DMS53 (cell line): ENCODE measurements around the gene CABLES2.

Source experiments
- DNase-seq: peaks from one replicate; lab custom pipeline; 2025; lab: John Stamatoyannopoulos, UW

The CABLES2 gene

DNA sequence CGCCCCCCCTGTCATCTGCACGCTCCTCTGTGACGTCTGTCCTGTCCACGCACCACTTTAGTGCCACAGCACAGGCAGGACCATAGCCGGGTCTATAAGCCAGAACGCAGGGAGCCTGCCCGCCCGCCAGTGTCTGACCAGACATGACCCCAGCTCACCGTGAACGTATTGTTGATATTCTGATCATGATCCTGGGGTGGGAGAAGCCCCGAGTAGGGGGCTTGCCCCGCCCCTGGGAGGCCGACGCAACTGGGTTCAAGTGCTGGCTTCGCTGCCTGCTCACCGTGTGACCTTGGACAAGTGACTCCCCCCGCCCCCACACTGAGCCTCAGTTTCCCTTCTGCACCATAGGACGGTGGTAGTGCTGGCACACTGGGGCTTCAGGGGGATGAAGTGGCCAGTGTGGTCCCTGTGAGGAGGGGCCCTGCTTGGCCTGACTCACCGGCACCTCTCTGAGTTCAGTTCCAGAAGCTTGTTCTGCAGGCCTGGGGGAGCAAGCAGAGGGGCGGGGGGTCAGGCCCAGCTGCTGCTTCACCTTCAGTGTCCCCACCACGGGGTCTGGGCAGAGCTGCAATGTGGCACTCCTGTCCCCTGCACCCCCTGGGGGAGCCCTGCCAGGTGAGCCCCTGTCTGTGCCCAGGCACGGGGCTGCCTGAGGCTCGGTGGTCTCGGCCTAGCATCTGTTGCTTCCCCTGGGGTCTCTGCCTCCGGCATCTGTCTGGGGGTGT is 11.1 kb upstream of the CABLES2 start:
- no peak for DNase-seq

DNA sequence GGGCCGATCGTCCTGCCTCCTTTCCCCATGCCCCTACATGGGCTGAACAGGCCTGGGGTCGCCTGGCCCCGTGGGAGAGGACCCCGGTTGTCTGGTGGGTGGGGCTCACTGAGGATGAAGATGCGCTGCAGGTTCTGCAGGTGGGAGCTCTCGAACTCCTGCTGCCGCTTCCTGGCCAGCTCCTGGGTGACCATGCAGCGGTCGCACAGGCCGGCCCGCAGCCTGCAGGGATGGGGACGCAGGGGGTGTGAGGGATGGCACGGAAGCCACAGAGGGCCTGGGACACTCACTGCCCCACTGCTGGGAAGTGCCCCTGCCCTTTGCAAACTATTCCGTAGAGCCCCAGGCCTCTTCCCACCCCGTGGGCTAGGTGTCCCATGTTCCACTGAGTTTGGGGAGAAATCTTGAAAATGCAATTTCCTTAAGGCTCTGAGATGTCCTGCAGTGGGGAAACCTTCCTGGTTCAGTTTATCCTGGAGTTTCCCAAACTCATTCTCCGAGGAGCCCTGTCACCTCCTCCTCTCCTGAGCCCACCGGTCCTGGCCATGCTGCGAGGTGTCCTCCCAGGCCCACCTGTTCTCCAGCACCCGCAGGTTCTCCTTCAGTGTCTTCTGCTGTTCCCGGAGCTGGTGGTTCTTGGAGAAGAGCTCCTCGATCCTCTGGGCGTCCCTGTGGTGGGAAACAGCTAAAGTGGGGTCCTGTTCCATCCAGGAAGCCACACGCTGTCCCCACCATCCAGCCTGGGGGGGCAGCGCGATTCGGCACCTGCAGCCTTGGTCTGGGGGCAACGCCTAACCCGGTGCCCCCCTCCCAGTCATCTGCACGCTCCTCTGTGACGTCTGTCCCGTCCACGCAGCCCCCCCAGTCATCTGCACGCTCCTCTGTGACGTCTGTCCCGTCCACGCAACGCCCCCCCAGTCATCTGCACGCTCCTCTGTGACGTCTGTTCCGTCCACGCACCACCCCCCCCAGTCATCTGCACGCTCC is 9.9 kb upstream of the CABLES2 start:
- DNase-seq = no peak

DNA sequence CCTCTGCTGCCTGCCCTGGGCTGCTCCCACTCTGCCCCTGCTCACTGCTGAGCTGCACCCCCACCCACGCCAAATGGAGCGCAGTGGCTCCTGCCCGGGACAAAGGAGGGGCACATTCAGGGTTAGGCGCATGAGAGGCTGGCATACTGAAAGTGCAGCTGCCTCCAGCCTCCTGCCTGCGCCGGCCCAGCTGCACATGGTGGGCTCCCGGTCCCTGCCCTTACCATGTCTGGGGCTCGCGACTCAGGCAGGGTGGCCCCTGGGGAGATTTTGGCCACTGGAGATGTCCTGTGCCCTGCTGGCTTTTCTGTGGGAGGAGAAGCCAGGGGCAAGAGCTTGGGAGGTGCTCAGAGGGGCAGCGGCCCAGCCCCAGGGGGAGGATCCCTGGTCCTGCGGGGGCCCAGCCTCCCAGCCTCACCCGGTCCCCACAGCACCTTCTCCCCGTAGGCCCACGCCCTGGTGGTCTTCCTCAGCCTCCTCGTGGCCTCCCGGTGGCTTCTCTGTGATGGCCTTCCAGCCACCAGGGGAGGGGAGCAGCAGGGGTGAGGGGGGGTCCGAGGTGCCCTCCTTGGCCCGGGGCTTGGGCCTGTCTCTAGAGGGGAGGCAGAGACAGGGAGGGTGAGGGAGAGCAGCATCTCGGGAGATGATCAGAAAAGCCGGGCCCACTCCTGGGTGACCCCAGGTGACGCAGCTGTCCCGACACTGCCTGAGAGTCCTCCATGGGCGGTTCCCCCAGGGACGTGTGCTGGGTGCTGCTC is 8.4 kb upstream of the CABLES2 start:
- no peak for DNase-seq

DNA sequence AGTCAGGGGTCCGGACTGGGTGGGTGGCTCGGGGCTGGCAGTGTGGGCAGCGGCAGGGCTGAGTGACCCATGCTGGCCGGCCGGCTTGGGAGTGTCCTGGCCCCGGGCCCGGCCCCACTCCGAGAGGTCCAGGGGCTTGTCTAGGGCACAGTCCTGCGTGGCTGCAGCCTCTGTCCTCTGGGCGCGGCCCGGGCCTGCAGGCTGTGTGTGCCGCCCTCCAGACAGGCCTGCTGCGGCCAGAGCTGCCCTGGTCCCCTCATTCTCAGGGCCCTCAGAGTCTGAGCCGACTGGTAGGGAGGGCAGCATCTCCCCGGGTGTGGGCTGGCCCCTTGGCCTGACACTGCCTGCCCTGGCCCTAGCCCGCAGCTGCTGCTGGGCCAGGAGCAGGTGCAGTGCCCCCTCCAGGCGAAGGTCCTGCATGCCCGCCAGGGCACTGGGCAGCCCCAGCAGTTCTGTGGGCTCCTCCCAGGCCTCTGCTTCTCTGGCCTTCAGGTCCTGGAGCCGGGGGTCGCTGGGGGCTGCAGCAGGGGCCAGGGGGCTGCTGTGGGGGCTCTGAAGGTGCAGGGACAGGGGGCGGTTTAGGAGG is 6.9 kb upstream of the CABLES2 start:
- peak; percentile 55 for DNase-seq

- DNase-seq = no peak
These were observed 6.0 kb upstream of the CABLES2 start for GRCh38 chr20:62413025-62413570.

GRCh38 chr20:62412194-62413024 is 5.3 kb upstream of the CABLES2 start:
- DNase-seq = no peak

DNA sequence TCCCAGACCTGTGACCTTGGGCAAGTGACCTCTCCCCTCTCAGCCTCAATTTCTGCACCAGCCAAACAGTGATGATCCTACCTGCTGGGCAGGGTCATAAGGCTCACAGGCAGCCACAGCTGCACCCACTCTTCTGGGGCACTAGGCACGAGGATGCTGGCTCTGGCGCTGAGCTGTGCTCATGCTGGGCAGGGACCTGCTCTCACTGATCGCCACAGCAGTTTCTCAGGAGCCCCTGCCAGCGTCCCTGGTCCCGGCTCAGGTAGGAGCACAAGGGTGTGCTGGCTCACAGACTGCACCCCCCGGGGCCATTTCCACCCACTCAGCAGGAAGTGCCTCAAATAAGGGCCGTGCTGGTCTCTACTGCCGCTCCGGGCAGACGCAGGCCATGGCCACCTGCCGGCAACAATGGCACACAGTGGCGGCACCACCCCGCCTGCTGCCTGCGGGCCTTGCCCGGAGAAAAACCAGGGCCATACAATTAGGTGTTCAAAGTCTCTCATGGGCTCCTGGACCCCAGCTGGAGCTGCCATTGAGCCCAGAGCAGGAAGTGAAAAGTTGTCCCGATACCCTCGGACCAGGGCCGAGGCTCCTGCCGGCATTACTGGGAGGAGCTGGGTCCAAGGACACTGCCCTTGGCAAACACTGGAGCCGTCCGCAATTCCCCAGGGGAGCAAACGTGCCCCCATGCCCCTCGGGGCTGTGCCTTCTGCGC is 4.6 kb upstream of the CABLES2 start:
- DNase-seq = no peak

DNA sequence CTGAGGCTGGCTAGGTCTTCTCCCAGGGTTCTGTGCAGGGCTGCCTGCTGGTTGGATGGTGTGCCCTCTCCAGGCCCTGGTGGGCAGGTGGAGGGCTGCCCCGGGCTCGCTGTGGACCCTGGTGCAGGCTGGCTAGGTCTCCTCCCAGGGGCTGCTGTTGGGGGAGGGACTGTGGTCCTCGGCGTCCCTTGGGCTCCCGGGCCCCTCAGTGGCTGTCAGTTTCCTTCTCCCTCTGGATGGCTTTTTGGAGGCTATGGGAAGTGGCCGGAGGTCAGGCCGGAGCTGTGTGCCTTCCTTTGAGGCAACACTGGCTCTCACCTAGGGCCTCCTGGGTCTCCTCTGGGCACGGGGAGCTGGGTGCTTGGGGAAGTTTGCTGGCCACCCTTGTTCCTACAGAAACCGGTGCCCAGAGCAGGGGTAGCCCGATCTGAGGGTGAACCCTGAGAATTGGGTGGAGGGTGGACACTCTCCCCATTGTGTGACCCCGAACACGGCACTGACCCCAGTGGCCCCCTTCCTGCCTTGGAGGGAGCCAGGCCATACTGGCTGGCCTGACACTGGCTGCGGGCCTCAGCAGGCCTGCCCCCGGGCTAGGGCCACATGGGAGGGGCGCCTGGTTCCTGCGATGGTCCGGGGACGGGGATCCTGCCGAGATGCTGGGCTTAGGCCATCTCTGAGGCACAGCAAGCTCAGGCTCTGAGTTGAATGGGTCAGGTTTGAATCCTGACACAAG is 3.8 kb upstream of the CABLES2 start:
- DNase-seq = no peak

DNA sequence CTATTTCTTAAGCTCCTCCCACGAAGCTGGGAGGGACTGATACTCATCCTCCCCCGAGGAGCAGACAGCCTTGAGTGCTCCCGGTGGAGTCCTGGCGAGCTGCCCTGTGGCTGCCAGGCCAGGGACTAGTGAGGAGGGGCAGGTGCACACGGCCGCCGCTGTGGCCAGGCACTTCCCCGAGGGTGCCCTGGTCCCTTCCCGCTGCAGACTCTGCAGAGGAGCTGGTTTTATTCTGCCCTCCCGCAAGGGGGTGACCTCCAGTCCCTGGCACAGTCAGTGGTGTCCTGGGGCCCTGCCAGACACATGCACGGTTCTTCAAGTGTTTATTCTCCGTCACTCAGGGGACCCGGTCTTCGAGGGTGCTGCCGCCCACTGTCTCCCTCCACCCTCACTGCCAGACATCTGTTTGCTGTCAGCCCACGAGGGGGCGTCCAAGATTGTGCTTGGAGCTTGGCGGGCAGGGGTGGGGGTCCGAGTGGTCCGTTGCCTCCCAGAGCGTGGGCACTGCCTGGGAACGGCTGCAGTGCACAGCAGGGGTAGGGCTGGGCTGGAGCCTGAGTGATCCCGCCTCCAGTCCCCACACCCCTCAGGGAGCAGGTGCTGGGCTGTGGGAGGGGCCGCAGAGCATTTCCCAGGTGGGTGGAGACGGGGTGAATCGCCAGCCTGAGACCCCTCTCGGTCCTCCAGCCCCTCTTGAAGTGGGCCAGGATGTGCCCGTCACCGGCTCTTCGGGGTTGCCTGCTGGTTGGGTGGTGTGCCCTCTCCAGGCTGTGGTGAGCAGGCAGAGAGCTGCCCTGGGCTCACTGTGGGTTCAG is 3.1 kb upstream of the CABLES2 start:
- peak; percentile 88 for DNase-seq

- DNase-seq = no peak
These were observed 2.2 kb upstream of the CABLES2 start for GRCh38 chr20:62409086-62409853.

GRCh38 chr20:62408640-62409039 is 1.6 kb upstream of the CABLES2 start:
- no peak for DNase-seq

- DNase-seq = no peak
These were observed 970 bp upstream of the CABLES2 start for GRCh38 chr20:62408055-62408454.

DNA sequence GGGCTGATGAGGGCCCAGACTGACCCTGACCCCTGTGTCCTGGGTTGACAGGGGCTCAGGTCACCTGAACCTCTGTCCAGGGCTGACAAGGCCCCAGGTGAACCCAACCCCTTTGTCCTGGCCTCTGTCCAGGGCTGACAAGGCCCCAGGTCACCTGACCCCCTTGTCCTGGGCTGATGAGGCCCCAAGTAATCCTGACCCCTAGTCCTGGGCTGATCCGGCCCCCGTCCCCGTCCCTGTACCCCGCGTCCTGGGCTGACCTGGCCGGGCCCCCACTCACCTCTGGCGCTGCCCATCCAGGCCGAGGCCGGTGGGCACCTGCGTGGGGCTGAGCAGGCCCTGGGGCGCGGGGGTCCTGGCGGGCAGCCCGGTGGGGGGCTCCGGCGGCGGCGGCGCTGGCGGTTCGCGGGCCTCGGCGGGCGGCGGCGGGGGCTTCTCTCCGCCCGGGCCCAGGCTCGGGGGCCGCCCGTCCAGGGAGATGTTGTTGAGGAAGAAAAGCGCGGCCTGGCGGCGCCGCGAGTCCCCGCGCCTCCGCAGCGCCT is 379 bp downstream of the CABLES2 start:
- peak; percentile 40 for DNase-seq

DNA sequence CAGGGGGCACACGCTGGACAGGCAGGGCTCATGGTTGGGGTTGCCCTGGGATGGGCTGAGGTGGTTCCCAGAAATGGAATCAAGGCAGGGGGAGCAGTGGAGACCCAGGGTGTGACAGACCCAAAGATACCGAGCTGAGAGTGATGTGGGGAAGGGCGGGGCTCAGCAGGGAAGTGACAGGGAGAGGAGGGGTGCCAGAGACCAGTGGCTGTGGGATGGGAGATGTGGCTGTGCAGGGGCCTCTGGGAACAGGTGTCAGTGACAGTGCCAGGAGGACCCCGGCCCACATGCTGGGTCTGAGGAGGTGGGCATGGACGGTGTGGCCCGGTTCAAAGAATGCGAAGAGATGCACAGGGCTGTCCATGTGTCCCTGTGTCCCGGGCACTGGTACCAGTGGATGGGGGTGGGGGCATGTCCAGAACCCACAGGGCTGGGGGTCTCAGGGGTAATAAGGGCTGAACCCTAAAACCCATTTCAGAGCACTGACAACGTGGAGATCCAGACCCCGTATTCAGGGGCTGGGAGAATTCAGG is 1.0 kb downstream of the CABLES2 start:
- DNase-seq = no peak

- peak; percentile 50 for DNase-seq
These were observed 1.7 kb downstream of the CABLES2 start for GRCh38 chr20:62405108-62405980.

DNA sequence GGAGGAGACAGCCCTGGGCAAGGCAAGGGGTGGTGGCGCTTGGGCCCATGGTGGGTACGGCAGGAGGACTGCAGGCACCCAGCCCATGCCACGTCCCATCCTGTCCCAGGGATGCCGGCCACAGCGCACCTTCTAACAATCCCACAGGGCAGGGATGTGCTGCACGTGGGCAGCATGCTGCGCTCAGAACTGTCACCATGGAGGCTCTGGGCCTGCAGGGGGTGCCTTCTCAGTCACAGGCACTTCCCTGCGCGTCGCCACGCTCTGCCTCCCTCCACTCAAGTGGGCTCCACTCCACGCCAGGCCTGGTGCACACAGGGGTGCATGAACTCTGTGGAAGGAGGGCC is 2.4 kb downstream of the CABLES2 start:
- DNase-seq = no peak
